ENCODE measurements around the gene GFOD2. TPM values are rescaled to one million over a fixed set of nuclear protein-coding genes. Genes with fewer than 3 reads are reported as not detected.

The GFOD2 gene
- total and polyA plus RNA-seq, 2 of the 8 experiments (the other 6 are each of a cell fraction or from before 2014, with no cell fraction given), result 21.4 to 33.2 TPM

DNA sequence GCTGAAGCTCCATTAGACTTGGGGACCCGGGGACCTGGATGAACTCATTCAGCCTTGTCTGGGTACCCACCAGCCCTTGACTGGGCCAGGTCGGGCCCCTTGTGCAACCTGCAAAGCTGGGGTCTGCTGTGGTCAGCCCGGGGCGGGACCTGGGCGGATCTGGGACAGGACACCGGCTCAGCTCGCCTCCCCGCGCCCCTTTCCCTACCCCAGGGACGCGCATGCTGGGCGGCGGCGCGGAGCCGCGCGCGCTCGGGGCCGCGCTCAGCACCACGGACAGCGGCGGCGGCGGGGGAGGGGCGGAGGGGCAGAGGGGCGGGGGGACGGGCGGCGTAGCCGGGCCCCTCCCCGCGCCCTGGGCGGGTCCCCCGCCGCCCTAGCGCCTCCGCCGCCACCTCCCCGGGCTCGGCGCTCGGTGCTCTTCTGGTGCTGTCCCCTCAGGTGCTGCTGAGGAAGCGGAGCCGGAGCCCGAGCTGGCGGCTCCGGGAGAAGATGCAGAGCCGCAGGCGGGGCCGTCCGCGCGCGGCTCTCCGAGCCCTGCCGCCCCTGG lies 66.5 kb downstream of the GFOD2 start:
- Histone ChIP-seq H3K14ac (ENCODE audit: insufficient read length) (no peak overlapping the region), H3K4me1 (replicated peaks in 1 of 4; ENCODE audit: control insufficient read depth in 3 of 4, insufficient read depth in 4 of 4, low read length in 3 of 4) (peaks cover 0 to 18% (median 7%) of the 10 kb centered on the region in 4 experiments; a peak in 5 of 7 replicates), H3K4me2 (ENCODE audit: insufficient read depth in 1 of 2, low read depth in 2 of 2, low read length in 2 of 2) (peak overlapping the region; percentile 64 to 96), H4K91ac (replicated peaks; ENCODE audit: insufficient read length, low read length) (no peak overlapping the region), H3K23me2 (ENCODE audit: low read depth, low read length) (peaks cover 5% of the 10 kb centered on the region; the same call in 1 of the 2 replicates), H3K9me3 (ENCODE audit: insufficient read depth in 2 of 2, low read depth in 1 of 2, low read length in 1 of 2) (no peaks in the 10 kb centered on the region), H2BK5ac (ENCODE audit: low read depth, low read length) (no peak overlapping the region), H2AFZ (ENCODE audit: low read length) (no peak overlapping the region), H2BK120ac (replicated peaks; ENCODE audit: low read depth, low read length) (no peak overlapping the region), H3K9ac (replicated peaks in 1 of 4; ENCODE audit: extremely low read depth in 1 of 4, low read depth in 3 of 4, low read length in 3 of 4) (no peak overlapping the region), H3K27me3 (replicated peaks in 1 of 4; ENCODE audit: control insufficient read depth in 3 of 4, extremely low read depth in 1 of 4, insufficient read depth in 3 of 4, low read length in 3 of 4) (peaks cover 2 to 29% (median 20%) of the 10 kb centered on the region in 4 experiments; a peak in 5 of 7 replicates), H3K27ac (ENCODE audit: low read depth, low read length) (no peak overlapping the region), H3K79me1 (ENCODE audit: low read depth, low read length) (no peaks in the 10 kb centered on the region), H2AK5ac (ENCODE audit: low read depth, low read length) (no peak overlapping the region), H4K8ac (ENCODE audit: extremely low read depth, insufficient read depth, low read length) (no peak overlapping the region), H2BK12ac (ENCODE audit: low read depth, low read length) (no peak overlapping the region), H2BK20ac (ENCODE audit: low read length) (no peak overlapping the region), H3K18ac (ENCODE audit: extremely low read depth, low read length) (no peak overlapping the region), H3K36me3 (ENCODE audit: control insufficient read depth in 2 of 4, insufficient read depth in 4 of 4, low read length in 3 of 4) (0 out of 8 replicates have a peak, but pooled peaks cover 0 to 4% (median 0%) of the 10 kb centered on the region in 4 experiments), H3K4ac (replicated peaks; ENCODE audit: insufficient read length, low read depth, low read length) (no peak overlapping the region), H3K56ac (replicated peaks; ENCODE audit: insufficient read length, low read depth, low read length) (no peak overlapping the region), H2BK15ac (ENCODE audit: low read length) (no peak overlapping the region), H3K23ac (ENCODE audit: insufficient read length) (no peak overlapping the region), H4K20me1 (replicated peaks in 1 of 2; ENCODE audit: control insufficient read depth in 1 of 2, insufficient read depth in 2 of 2, low read length in 2 of 2) (peaks cover 5 to 15% of the 10 kb centered on the region in 2 experiments), H3K4me3 (ENCODE audit: extremely low read depth in 1 of 4, insufficient read depth in 2 of 4, low read depth in 3 of 4, low read length in 4 of 4) (peak overlapping the region; percentile 47 to 76 (median 58)), H4K5ac (ENCODE audit: insufficient read length, low read depth, low read length) (no peak overlapping the region), H3K79me2 (ENCODE audit: control insufficient read depth in 1 of 2, insufficient read depth in 2 of 2, low read length in 2 of 2) (no peaks in the 10 kb centered on the region)
- CTCF ChIA-PET (ENCODE audit: partially characterized antibody), result interaction anchor here (0.5 to 18.0 kb wide), 9 partner anchors 10 to 143 kb away, joined by 3 to 202 read pairs (median 5); partner anchors contain the start of genes ACD, C16orf86, ENKD1 and PARD6A
- POLR2A ChIA-PET (ENCODE audit: partially characterized antibody), result interaction anchor here (0.7 to 1.7 kb wide), 4 partner anchors 11 to 282 kb away, joined by 3 to 4 read pairs (median 4); partner anchors contain the start of gene CTCF
- no peak for FAIRE-seq
- 52% methylated on average over 2 of the region's 59 CpGs; no CpG with 5 or more reads in 1 of the 2 experiments for WGBS, 2 experiments (ENCODE audit: extremely low coverage in 1 of 2, insufficient coverage in 1 of 2, insufficient read length in 1 of 2, insufficient replicate concordance in 2 of 2, low coverage in 1 of 2, low lambda C conversion rate in 2 of 2, missing lambda C conversion rate in 1 of 2)
- peak in 1 of 2 experiments; percentile 83 for DNase-seq (ENCODE audit: low read depth in 1 of 2, low spot score in 2 of 2)
- TF ChIP-seq, protein P1, sequence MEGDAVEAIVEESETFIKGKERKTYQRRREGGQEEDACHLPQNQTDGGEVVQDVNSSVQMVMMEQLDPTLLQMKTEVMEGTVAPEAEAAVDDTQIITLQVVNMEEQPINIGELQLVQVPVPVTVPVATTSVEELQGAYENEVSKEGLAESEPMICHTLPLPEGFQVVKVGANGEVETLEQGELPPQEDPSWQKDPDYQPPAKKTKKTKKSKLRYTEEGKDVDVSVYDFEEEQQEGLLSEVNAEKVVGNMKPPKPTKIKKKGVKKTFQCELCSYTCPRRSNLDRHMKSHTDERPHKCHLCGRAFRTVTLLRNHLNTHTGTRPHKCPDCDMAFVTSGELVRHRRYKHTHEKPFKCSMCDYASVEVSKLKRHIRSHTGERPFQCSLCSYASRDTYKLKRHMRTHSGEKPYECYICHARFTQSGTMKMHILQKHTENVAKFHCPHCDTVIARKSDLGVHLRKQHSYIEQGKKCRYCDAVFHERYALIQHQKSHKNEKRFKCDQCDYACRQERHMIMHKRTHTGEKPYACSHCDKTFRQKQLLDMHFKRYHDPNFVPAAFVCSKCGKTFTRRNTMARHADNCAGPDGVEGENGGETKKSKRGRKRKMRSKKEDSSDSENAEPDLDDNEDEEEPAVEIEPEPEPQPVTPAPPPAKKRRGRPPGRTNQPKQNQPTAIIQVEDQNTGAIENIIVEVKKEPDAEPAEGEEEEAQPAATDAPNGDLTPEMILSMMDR (IDR thresholded peaks at IDR 0.05; ENCODE audit: control extremely low read depth in 1 of 3, insufficient read depth in 1 of 3, low read depth in 1 of 3, low read length in 3 of 3), result no peak
- TF ChIP-seq RNF2 (IDR thresholded peaks at IDR 0.05; ENCODE audit: borderline replicate concordance, low read depth, low read length, missing control alignments, poor library complexity, severe bottlenecking) (no peak), JUND (IDR thresholded peaks at IDR 0.05; ENCODE audit: low read length) (no peak), SIRT6 (IDR thresholded peaks at IDR 0.05; ENCODE audit: low read length) (no peak), CREB1 (IDR thresholded peaks at IDR 0.05) (no peak), SIN3A (conservative IDR thresholded peaks at IDR 0.05 in 1 of 2, IDR thresholded peaks at IDR 0.05 in 1 of 2; ENCODE audit: low read depth in 1 of 2, low read length in 2 of 2) (peak; percentile 18 to 80; a peak in 1 of 4 replicates), RBBP5 (IDR thresholded peaks at IDR 0.05; ENCODE audit: borderline replicate concordance, low read depth, low read length) (0 out of 2 replicates have a peak, but pooled peaks have one; percentile 44), NANOG (IDR thresholded peaks at IDR 0.05; ENCODE audit: insufficient read depth, low read depth, low read length, poor library complexity, severe bottlenecking) (peak; percentile 1), TAF7 (optimal IDR thresholded peaks at IDR 0.05; ENCODE audit: borderline replicate concordance, low read depth, low read length) (peak; percentile 20)

Data from H1 (cell line).